Measurements from ENCODE around the gene TLL1.

- TF ChIP-seq POLR2A (IDR thresholded peaks at IDR 0.05; ENCODE audit: low read depth, low read length) (no peak), TAF1 (IDR thresholded peaks at IDR 0.05; ENCODE audit: borderline replicate concordance, low read depth, low read length) (no peak), POLR2AphosphoS5 (IDR thresholded peaks at IDR 0.05; ENCODE audit: low read depth, low read length) (no peak)
These were observed 11.7 kb upstream of the TLL1 start for GRCh38 chr4:165861363-165861762.
